HG02943 (cell line): ENCODE results near the gene PDZD2.
"Not testable (repeated sequence)": the region's sequence is repeated elsewhere in the genome, so short reads cannot be mapped to it uniquely, and the experiment has no call there.

Experiments
- ATAC-seq: cut with Tn5 transposase; IDR thresholded peaks from one replicate; pipeline ENCODE4 v1.9.1; 2021; ENCODE audit warnings: mild to moderate bottlenecking, low read depth, moderate library complexity; ENCODE audit not compliant: unreplicated experiment

Gene PDZD2

GRCh38 chr5:32080565-32080964 is 441.6 kb downstream of the PDZD2 start:
- not testable (repeated sequence) for ATAC-seq

GRCh38 chr5:32082701-32083100 is 443.8 kb downstream of the PDZD2 start:
- ATAC-seq: no peak

- ATAC-seq: no peak
These were observed 445.1 kb downstream of the PDZD2 start for GRCh38 chr5:32083981-32084430.

- ATAC-seq: no peak
These were observed 448.5 kb downstream of the PDZD2 start for GRCh38 chr5:32087086-32088082.

GRCh38 chr5:32088214-32088613 is 449.3 kb downstream of the PDZD2 start:
- no peak for ATAC-seq

- no peak for ATAC-seq
These were observed 450.4 kb downstream of the PDZD2 start for GRCh38 chr5:32089146-32090000.

- no peak for ATAC-seq
These were observed 451.3 kb downstream of the PDZD2 start for GRCh38 chr5:32090026-32090754.

GRCh38 chr5:32090755-32091128 is 451.8 kb downstream of the PDZD2 start:
- ATAC-seq: no peak

- ATAC-seq: peak; percentile 80
These were observed 454.2 kb downstream of the PDZD2 start for GRCh38 chr5:32092938-32093812.

GRCh38 chr5:32094691-32095090 is 455.8 kb downstream of the PDZD2 start:
- ATAC-seq: no peak

GRCh38 chr5:32095261-32095671 is 456.3 kb downstream of the PDZD2 start:
- no peak for ATAC-seq

- no peak for ATAC-seq
These were observed 458.1 kb downstream of the PDZD2 start for GRCh38 chr5:32096891-32097595.

- ATAC-seq: no peak
These were observed 459.4 kb downstream of the PDZD2 start for GRCh38 chr5:32098291-32098690.

- no peak for ATAC-seq
These were observed 460.0 kb downstream of the PDZD2 start for GRCh38 chr5:32098890-32099310.

GRCh38 chr5:32099486-32100035 is 460.6 kb downstream of the PDZD2 start:
- no peak for ATAC-seq

GRCh38 chr5:32100230-32100629 is 461.3 kb downstream of the PDZD2 start:
- ATAC-seq: no peak

GRCh38 chr5:32100691-32101302 is 461.9 kb downstream of the PDZD2 start:
- no peak for ATAC-seq
